ENCODE results near the gene KIF26B. TPM values are rescaled to one million over a fixed set of nuclear protein-coding genes. Genes with fewer than 3 reads are reported as not detected.

Gene KIF26B
- polyA plus RNA-seq, 10 donors, result 0.80 to 3.8 (median 1.5) TPM

- DNase-seq, result no peak
Observed at GRCh38 chr1:245493029-245493428, 338.2 kb downstream of the KIF26B start.

- no peak for DNase-seq
Observed at GRCh38 chr1:245495681-245496080, 340.9 kb downstream of the KIF26B start.

DNA sequence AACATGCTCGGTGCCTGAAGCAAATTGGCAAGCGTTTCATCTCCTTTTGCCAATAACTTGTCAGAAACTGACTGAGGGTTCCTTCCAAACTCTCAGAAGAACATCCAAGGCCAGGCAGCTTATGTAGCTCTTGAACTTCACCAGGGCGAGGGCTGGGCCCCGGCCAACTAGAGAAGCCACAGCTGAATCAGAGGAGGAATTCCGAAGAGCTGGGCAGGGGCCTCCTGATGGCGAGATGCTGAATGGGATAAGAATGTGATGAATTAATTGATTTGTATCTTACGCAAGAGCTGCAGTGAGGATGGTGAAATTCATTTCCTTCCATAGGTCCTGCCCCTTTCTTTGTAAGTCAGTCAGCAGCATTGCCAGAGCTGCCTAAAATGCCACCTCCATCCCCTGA is 345.8 kb downstream of the KIF26B start:
- peak in 1 of 3 donors; percentile 85 for DNase-seq

DNA sequence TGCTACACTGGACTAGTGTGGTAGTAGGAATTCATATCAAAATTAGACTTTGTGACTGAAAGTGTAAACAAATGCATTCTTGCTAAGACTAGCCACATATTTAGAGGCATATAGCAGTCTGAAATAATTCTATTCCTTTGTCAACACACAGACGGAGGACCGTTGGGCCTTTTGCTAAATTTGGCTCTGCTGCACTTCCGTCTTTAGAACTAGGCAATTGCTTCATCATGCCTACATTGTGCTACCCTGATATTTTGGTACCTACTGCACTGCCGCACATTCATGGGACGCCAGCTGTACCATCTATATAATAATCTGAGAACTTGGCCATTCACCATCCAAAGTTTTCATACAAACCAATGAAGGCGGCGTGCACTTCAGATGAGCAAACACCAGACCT is 346.8 kb downstream of the KIF26B start:
- DNase-seq, result no peak

GRCh38 chr1:245503548-245503947 is 348.8 kb downstream of the KIF26B start:
- DNase-seq, result no peak

- DNase-seq, result peak in 2 of 3 donors; percentile 9 to 34
Observed at GRCh38 chr1:245510144-245510543, 355.4 kb downstream of the KIF26B start.

DNA sequence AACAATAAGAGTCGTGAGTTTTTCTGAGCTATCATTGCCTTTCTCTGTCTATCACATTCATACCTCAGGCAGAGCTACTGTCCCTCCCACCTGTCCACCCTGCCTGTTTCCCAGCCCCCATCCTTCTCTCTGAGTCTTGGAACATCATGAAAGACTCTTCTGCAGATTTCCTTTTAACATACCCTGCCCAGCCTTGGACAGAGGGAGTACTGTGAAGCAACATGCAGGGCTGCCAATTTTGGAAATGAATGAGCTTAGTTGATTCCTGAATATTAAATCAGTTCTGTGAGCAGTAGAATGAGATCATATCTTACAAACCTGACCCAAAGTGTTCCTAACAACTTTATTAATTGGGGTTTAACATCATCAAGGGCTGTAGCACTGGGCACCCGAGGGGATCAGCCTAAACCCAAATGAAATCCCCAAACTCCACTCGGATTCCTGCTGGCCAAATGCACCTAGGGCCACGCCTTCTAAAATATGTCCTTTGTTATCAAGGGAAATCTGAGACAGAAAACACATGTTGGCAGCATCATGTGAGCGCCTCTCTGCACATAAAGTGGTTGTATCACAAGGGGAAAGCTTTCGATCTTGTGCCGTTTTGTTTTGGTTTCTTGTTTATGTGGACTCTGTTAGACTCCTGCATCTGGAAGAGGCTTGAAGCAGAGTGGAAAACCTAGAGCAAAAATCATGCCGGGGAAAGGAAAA is 357.6 kb downstream of the KIF26B start:
- peak in 2 of 3 donors; percentile 17 to 61 for DNase-seq

DNA sequence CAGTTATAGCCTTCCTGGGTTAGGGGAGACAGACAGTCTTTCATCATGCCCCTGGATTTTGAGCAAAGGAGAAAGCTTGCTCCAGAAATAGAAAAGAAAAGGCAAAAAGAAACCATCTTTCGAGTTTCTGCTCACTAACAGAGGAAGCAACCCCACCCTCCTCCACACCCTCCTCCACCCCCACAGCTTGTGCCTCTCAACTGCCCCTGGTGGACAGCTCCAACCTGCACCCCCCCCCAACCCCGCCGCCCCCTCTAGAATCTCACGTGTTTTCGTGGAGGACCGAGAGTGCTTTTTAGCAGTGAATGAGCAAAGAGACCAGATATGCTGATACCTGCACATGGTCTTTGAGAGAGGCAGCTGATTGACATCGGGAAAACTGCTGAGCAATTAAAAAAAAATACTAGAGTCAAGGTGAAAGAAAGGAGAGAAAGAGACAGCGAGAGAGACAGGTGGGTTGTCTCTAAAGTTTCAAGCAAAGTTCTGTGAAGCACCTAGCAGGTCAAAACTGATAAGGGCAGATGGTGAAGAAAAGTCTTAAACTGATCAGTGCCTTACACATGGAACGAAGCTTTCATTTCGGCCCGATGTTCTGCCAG is 358.3 kb downstream of the KIF26B start:
- peak in 1 of 3 donors; percentile 21 for DNase-seq

- DNase-seq, result peak; percentile 20 to 36 (median 21)
Observed at GRCh38 chr1:245516284-245516759, 361.5 kb downstream of the KIF26B start.

GRCh38 chr1:245520611-245521010 is 365.8 kb downstream of the KIF26B start:
- no peak for DNase-seq

DNA sequence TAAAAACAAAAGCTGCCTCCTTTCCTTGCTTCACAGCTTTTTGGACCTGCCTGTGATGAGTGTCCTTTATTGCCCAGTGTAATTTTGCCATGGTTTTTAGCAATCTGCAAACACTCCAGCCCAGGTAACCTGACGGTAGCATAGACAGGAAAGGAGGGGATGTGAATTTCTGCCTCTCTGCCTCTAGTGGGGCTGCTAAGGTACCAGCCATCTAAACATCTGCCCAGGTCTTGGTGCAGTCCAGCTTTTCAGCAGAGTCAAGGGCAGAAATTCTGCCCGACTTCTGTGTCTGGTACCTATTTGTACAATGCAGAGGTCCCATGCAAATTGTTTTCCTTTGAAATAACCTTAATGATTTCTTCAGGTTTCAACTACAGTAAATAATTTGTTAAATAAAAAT is 371.4 kb downstream of the KIF26B start:
- DNase-seq, result no peak

DNA sequence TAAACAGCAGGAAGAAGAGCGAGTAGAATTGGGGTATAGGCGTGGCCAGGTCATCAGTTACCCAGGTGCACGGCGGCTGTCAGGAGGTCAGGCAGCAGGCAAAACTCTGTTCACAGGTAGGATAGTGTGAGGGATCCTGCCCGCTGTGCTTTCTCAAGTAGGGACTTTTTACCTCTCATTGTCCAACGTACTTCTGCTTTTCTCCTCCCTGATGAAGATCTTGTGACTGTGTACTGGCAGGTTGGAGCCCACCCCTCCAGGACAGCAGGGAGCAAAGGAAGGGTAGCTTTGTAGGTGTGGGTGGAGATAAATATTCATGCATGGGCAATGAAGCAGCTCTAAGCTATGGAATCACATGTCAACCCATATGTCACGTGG is 373.5 kb downstream of the KIF26B start:
- DNase-seq, result no peak

GRCh38 chr1:245530937-245531336 is 376.2 kb downstream of the KIF26B start:
- DNase-seq, result no peak

DNA sequence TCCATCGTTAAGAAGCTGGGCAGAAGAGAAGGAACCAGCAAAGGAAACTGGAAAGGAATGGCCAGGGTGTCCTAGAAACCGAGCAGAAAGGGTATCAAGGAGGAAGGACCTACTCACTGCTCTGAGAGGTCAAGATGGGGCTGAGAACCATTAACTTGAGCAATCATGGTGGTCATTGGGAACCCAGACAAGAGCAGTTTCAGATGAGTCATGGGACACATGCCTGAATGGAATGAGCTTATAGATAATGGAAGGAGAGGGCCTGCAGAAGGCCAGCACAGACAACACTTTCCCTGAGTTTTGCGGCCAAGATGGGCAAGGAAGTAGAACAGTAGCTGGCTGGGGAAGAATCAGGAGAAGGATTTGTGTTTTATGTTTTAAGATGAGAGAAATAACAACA is 383.2 kb downstream of the KIF26B start:
- DNase-seq, result no peak

DNA sequence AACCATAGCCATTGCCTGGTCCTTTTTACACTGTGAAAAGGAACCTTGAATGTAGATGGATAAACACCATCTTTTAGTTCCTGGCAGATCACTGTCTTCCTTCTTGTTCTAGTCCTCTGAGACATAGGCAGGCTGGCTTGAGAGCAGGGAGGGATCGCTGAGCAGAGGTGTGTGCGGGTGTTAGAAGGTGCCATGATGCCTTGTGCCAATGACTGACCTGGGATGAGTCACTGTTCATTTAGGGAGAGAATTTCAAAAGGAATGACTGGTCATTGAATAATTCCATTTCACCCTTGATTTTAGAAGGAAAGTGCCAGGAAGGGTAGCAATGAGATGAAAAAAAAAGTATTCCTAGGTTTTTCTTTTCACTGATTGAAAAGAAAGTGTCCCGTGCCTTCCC is 383.9 kb downstream of the KIF26B start:
- no peak for DNase-seq

DNA sequence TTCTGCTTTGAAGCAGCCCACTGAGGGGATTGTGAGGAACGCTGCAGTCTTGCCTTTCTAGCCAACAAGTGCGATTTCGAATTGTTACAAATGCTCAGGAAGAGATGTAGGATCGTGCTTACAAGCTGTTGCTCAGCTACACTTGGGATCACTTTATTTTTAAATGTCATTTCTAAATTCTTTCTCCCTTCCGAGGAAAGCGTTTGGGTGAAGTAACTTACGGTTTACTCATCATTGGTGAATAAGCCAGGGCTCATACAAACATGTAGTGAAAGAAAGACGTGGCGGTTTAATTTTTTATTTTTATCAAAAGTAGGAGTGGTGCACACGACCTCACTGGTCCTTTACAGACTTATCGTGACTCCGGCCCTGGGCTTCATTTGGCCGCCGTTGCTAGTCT is 386.6 kb downstream of the KIF26B start:
- DNase-seq, result no peak

GRCh38 chr1:245542365-245542764 is 387.6 kb downstream of the KIF26B start:
- DNase-seq, result no peak

- DNase-seq, result no peak
Observed at GRCh38 chr1:245544236-245544635, 389.5 kb downstream of the KIF26B start.

GRCh38 chr1:245546875-245547274 is 392.1 kb downstream of the KIF26B start:
- DNase-seq, result no peak

DNA sequence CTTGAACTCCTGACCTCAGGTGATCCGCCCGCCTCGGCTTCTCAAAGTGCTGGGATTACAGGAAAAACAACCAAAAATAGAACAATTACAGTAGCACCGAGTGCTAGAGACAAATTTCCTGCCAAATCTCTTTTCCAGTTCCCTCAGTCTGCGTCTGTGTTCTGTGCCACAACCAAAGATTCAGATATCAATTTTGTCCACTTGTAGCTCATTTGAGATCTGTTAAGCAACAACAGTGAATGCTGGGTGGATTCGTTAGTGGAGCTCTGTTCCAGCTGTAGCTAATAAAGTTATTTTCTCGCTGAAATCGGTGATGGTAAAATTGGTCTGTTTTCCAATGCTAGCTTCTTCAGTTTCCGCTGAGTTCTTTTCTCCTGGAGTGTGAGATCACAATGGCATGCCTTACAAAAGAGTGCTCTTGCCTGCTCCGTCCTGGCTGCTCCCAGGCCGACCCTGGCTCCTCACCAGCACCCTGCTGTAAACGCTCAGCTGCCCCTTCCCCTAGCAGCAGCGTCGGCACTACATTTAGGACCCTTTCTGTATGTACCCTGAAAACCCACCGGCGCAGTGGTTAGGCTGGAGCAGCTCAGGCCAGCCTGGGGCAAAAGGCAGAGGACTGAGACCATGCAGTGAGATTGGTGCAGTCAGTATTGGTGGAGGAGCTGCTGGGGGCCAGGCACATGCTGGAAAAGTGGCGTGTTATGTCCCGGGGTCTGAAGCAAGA is 395.4 kb downstream of the KIF26B start:
- DNase-seq, result peak in 1 of 3 donors; percentile 51

DNA sequence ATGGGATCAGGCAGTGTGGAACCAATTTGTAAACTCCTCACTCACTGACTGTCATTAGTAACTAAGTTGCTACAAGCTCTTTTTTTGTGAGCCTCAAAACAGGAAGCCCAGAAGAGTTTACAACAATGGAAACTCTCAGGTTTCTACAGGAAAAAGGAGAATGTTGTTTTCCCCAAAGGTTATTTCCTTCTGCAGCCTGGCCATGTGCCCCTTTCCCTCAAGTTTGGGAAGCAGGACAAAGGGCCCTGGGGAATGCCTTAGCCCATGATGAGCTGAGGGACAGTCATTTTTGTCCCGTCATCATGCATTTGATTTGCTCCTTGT is 395.9 kb downstream of the KIF26B start:
- no peak for DNase-seq

DNA sequence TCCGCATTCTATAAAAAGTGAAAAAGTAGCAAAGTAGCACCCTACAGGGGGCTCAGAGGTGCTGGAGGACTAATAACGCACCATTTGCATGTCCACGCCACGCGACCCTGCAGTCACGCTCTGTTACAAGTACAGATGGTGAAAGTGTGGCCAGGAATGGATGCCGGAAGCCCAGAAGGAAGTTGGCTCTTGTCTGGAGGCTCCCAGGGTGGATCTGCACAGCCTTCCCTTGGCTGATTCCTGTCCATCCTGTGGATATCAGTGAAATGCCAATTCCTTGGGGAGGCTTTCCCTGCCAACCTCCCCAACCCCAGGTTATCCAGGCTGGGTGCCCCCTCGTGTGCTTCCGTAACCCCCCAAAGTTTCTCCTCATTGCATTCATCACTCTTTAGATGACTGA is 396.8 kb downstream of the KIF26B start:
- DNase-seq, result no peak

DNA sequence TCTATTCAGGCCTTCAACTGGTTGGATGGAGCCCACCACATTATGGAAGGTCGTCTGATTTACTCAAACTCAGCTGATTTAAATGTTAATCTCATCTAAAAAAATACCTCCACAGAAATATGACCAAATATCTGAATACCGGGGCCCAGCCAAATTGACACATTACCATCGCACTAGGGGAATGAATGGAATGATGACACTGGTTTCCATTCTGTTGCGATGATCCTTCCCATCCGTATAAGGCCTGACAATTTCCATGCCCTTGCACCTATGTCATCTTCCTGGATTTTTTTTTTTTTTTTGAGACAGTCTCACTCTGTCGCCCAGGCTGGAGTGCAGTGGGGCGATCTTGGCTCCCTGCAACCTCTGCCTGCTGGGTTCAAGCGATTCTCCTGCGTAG is 397.5 kb downstream of the KIF26B start:
- DNase-seq, result no peak

Measured in muscle of back (tissue), 11 donors.